Thyroid gland (tissue), 4 donors: ENCODE results near the gene POLR3GL.

Experiments used
- POLR2A ChIP-seq, 2 donors: fragments of 450-650 bp; IDR thresholded peaks; one replicate each; pipeline ENCODE4 v1.6.1; 2017; ENCODE audit warnings: antibody characterized with exemption in 2 of 2, mild to moderate bottlenecking in 2 of 2, moderate library complexity in 1 of 2
- TF ChIP-seq, protein P1 (sequence below), 6 experiments: fragments of 200-600 bp in 3 of 6; fragments of 450-650 bp in 3 of 6; sonication (generic) in 3 of 6; IDR thresholded peaks; one replicate each; pipeline ENCODE4 v1.5.1; 2016 to 2019; ENCODE audit warnings: antibody characterized with exemption in 6 of 6, mild to moderate bottlenecking in 2 of 6, inconsistent platforms in 1 of 6, moderate library complexity in 1 of 6

DNA sequence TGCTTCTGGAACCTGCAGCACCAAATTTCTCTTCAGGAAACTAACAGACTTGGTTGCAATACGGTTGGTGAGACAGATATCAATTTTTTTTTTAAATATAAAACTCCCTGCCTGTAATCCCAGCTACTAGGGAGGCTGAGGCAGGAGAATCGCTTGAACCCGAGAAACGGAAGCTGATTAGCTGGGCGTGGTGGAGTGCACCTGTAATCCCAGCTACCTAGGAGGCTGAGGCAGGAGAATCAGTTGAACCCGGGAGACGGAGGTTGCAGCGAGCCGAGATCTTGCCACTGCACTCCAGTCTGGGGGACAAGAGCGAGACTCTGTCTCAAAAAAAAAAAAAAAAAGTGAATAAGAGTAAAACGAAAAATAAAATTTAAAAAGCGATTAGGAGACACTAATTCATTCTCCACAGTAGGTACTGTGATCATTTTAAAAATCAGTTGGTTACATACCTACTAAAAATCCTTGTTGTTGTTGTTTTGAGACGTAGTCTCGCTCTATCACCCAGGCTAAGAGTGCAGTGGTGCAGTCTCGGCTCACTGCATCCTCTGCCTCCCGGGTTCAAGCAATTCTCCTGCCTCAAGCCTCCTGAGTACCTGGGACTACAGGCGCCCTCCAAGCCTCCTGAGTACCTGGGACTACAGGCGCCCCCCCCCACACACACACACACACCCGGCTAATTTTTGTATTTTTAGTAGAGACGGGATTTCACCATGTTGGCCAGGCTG, 36.4 kb upstream of the POLR3GL start:
- TF ChIP-seq, protein P1, sequence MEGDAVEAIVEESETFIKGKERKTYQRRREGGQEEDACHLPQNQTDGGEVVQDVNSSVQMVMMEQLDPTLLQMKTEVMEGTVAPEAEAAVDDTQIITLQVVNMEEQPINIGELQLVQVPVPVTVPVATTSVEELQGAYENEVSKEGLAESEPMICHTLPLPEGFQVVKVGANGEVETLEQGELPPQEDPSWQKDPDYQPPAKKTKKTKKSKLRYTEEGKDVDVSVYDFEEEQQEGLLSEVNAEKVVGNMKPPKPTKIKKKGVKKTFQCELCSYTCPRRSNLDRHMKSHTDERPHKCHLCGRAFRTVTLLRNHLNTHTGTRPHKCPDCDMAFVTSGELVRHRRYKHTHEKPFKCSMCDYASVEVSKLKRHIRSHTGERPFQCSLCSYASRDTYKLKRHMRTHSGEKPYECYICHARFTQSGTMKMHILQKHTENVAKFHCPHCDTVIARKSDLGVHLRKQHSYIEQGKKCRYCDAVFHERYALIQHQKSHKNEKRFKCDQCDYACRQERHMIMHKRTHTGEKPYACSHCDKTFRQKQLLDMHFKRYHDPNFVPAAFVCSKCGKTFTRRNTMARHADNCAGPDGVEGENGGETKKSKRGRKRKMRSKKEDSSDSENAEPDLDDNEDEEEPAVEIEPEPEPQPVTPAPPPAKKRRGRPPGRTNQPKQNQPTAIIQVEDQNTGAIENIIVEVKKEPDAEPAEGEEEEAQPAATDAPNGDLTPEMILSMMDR (IDR thresholded peaks at IDR 0.05): no peak
- TF ChIP-seq POLR2A (IDR thresholded peaks at IDR 0.05): no peak
